GM12891 (cell line): ENCODE data around the gene PLCE1. TPM values are rescaled to one million over a fixed set of nuclear protein-coding genes. Genes with fewer than 3 reads are reported as not detected.
"Not testable (repeated sequence)": the region's sequence is repeated elsewhere in the genome, so short reads cannot be mapped to it uniquely, and the experiment has no call there.

Experiments
- DNase-seq: peaks from one replicate; pipeline ENCODE4 v3.0.0; 2011; ENCODE audit warnings: low spot score; ENCODE audit not compliant: insufficient read length
- FAIRE-seq: peaks from 2 replicates; lab custom pipeline; 2011; peaks lifted over from hg19 to GRCh38; lab: Jason Lieb, UNC
- PAX5 ChIP-seq: IDR thresholded peaks from 2 replicates; pipeline ENCODE4 v1.6.1; 2011; ENCODE audit warnings: low read length, moderate library complexity, mild to moderate bottlenecking; ENCODE audit not compliant: insufficient read depth, severe bottlenecking
- POLR2A ChIP-seq: IDR thresholded peaks from 2 replicates; pipeline ENCODE4 v1.6.1; 2011; ENCODE audit warnings: low read depth, low read length, control low read depth
- POLR2AphosphoS5 ChIP-seq: IDR thresholded peaks from 2 replicates; pipeline ENCODE4 v1.6.1; 2011; ENCODE audit warnings: low read depth, low read length, control low read depth
- POU2F2 ChIP-seq: IDR thresholded peaks from 2 replicates; pipeline ENCODE4 v1.6.1; 2011; ENCODE audit warnings: low read depth, mild to moderate bottlenecking, control low read depth, low read length, moderate library complexity
- SPI1 ChIP-seq: IDR thresholded peaks from 2 replicates; pipeline ENCODE4 v1.6.1; 2011; ENCODE audit warnings: low read depth, low read length, control low read depth
- TAF1 ChIP-seq: IDR thresholded peaks from 2 replicates; pipeline ENCODE4 v1.6.1; 2011; ENCODE audit warnings: low read depth, low read length, control low read depth
- polyA plus RNA-seq: library from polyadenylated mRNA; unstranded; fragments of >200 nt; gene quantifications from one replicate; pipeline ENCODE4 v1.2.1, GENCODE V29; 2012; ENCODE audit warnings: low read depth, missing spikeins, inconsistent platforms; ENCODE audit not compliant: missing spikeins

PLCE1 gene
- polyA plus RNA-seq = 0.23 TPM

DNA sequence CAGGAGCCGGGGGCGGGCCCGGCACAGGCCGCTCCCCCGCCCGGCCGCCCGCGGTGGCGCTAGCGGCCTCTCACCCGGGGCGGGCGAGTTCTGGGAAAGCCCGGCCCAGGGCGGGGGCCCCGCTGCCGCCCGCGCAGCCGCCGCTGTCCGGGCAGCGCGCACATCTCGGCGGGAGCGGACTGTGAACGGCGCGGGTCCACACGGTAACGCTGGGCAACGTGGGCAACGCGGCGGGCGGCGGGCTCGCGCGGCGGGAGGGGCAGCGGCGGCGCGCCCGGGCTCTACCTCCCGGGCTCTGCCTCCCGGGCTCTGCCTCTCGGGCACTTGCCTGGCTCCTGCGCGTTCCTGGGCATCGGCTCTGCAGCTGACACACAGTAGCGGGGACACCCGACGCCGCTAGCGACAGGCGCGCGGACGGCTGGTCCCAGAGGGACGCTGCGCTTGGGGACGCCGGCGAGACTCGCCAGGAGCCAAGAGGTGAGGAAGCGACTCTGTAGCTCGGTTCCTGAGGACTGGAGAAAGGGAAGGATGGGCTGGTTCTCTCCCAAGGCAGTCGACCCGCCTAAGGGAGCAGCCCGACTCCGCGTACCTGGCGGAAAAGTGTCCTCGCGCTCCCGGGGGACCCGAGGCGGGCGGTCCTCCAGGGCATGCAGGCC lies at the start of gene PLCE1:
Gene PLCE1, plus strand, starts transcription at position 150 of the 656 bp plus-strand sequence. CDS start 37,116 bp downstream, outside the sequence.
- FAIRE-seq (no peak), DNase-seq (peak; percentile 39)
- TF ChIP-seq PAX5 (no peak), SPI1 (no peak), POLR2AphosphoS5 (no peak), TAF1 (no peak), POLR2A (no peak), POU2F2 (no peak)

DNA sequence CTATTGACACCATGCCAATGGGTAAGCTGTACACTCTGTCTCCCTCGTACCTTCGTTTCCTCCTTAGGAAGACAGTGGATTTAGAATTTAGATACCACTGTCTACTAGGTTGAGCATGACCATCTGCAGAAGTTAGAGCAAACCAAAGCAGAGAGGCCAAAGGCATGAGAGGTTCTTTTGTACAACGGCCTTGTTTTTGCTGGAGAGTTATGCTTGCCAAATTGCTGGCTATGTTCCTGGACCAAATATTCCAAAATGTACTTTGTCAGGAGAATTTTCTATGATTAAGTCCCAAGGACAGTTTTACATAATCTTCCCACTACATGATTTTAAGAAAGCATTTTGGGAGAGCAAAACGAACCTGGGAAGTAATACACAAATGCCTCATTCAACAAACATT lies 47.9 kb upstream of the PLCE1 start:
- DNase-seq (no peak), FAIRE-seq (no peak)
- TF ChIP-seq POLR2A (no peak), PAX5 (no peak), TAF1 (no peak), POLR2AphosphoS5 (no peak), POU2F2 (no peak), SPI1 (no peak)

GRCh38 chr10:93947055-93947454 lies 46.7 kb upstream of the PLCE1 start:
- no peak for FAIRE-seq
- TF ChIP-seq TAF1 (no peak), POLR2A (no peak), SPI1 (no peak), POU2F2 (no peak), PAX5 (no peak), POLR2AphosphoS5 (no peak)
- no peak for DNase-seq

GRCh38 chr10:93947524-93947923 lies 46.2 kb upstream of the PLCE1 start:
- FAIRE-seq (no peak), DNase-seq (no peak)
- TF ChIP-seq POU2F2 (no peak), POLR2A (no peak), SPI1 (no peak), POLR2AphosphoS5 (no peak), TAF1 (no peak)

- TF ChIP-seq POLR2A = no peak
- TF ChIP-seq SPI1 = no peak
- no peak for TF ChIP-seq PAX5
- no peak for TF ChIP-seq TAF1
- no peak for TF ChIP-seq POU2F2
- no peak for TF ChIP-seq POLR2AphosphoS5
- FAIRE-seq = no peak
- DNase-seq = no peak
Observed at GRCh38 chr10:93951905-93952304, 41.8 kb upstream of the PLCE1 start.

DNA sequence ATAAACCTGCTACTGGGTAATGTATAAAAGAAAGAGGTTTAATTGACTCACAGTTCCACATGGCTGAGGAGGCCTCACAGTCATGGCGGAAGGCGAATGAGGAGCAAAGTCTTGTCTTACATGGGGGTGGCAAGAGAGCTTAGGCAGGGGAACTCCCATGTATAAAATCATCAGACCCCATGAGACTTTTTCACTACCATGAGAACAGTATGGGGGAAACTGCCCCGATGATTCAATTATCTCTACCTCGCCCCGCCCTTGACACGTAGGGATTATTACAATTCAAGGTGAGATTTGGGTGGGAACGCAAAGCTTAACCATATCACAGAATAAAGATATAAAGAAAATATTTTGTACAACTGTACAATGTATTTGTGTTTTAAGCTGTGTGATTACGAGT lies 39.4 kb upstream of the PLCE1 start:
- no peak for TF ChIP-seq PAX5
- no peak for TF ChIP-seq TAF1
- no peak for TF ChIP-seq SPI1
- TF ChIP-seq POU2F2 = no peak
- TF ChIP-seq POLR2A = no peak
- TF ChIP-seq POLR2AphosphoS5 = no peak
- FAIRE-seq (no peak), DNase-seq (no peak)

DNA sequence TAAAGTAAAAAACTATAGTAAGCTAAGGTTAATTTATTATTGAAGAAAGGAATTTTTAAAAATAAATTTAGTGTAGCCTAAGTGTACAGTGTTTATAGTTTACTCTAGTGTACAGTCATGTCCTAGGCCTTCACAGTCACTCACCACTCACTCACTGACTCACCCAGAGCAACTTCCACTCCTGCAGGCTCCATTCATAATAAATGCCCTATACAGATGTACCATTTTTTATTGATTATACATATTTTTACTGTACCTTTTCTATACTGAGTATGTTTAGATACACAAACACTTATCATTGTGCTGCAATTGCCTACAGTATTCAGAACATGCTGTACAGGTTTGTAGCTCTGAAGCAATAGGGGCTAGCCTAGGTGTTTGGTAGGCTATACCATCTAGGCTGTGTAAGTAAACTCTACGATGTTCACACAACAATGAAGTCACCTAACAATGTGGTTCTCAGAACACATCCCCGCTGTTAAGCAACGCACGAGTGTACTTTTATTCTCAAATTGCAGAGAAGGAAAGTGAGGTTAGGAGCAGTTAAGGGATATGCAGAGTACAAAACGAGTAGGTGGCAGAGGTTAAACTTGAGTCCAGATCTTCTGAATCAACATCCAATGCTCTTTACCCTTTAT lies 38.9 kb upstream of the PLCE1 start:
- no peak for TF ChIP-seq PAX5
- no peak for TF ChIP-seq TAF1
- no peak for TF ChIP-seq SPI1
- no peak for TF ChIP-seq POLR2AphosphoS5
- no peak for TF ChIP-seq POU2F2
- no peak for TF ChIP-seq POLR2A
- DNase-seq (no peak), FAIRE-seq (no peak)

DNA sequence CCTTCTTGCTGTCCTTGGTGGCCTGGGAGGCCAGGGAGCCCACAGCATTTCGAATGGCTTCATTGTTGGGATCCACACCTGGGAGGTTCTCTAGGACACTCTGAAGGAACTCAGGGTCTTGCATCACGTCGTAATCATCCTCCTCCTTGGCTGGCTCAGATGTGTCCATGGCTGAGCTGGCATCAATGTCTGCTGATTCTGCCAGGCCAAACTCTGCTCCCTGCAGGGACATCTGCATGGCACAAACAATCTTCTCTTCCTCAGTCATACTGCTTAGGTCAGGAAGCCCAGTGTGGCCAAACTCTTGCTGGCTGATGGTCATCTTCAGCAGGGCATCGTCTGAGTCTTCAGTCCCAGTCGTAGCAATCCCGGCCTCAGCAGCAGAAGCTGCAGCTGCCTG lies 34.9 kb upstream of the PLCE1 start:
- no peak for DNase-seq
- TF ChIP-seq PAX5 (no peak), POLR2A (no peak), TAF1 (no peak), POLR2AphosphoS5 (no peak), POU2F2 (no peak), SPI1 (no peak)
- no peak for FAIRE-seq

GRCh38 chr10:93960988-93961387 lies 32.7 kb upstream of the PLCE1 start:
- DNase-seq, FAIRE-seq: not testable (repeated sequence)

GRCh38 chr10:93962973-93963372 lies 30.8 kb upstream of the PLCE1 start:
- DNase-seq = no peak
- TF ChIP-seq PAX5 (no peak), POU2F2 (no peak), POLR2AphosphoS5 (no peak), SPI1 (no peak), TAF1 (no peak), POLR2A (no peak)
- no peak for FAIRE-seq
